ENCODE measurements around the gene GABBR2.
"Not testable (repeated sequence)": the region's sequence is repeated elsewhere in the genome, so short reads cannot be mapped to it uniquely, and the experiment has no call there.

The GABBR2 gene

DNA sequence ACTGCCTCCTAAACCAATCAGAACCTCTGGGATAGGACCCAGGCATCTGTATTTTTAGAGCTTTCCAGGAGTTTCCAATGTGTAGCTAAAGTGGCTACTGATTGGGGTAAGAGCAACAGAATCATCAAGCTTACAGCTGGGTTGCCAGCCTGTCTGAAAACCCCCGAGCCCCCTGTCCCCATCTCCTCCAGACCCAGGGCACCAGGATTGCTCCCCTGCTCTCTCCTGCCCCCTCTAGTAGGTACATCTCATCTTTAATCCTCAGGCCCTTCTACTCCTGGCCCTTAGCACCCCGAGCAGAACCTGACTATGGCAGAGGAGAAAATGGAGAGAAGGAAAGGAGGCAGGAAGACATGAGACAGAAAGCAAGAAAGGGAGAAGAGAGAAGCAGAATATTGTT lies 204.9 kb downstream of the GABBR2 start:
- DNase-seq (ENCODE audit: low read depth): no peak
- TF ChIP-seq, protein P1, sequence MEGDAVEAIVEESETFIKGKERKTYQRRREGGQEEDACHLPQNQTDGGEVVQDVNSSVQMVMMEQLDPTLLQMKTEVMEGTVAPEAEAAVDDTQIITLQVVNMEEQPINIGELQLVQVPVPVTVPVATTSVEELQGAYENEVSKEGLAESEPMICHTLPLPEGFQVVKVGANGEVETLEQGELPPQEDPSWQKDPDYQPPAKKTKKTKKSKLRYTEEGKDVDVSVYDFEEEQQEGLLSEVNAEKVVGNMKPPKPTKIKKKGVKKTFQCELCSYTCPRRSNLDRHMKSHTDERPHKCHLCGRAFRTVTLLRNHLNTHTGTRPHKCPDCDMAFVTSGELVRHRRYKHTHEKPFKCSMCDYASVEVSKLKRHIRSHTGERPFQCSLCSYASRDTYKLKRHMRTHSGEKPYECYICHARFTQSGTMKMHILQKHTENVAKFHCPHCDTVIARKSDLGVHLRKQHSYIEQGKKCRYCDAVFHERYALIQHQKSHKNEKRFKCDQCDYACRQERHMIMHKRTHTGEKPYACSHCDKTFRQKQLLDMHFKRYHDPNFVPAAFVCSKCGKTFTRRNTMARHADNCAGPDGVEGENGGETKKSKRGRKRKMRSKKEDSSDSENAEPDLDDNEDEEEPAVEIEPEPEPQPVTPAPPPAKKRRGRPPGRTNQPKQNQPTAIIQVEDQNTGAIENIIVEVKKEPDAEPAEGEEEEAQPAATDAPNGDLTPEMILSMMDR (IDR thresholded peaks at IDR 0.05; ENCODE audit: low read depth, low read length, missing control alignments): no peak
- no peak overlapping the region for H3K4me3 ChIP-seq (ENCODE audit: low read depth, low read length)

DNA sequence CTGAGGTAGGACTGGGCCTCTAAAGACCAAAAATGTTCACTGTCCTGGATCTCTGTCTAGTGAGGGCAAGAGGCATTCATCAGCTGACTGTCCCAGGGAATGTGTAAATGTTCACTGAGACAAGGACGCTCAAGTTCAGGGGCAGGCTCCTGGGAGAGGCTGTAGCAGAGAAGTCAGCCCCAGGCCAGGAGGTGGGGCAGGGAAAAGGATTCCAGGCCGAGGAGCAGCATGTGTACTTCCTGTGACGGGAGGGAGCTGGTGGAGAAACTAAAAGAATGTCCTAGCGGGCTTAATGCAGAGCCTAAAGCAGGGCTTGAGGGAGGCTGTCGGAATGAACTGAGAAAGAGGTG lies 205.8 kb downstream of the GABBR2 start:
- no peak overlapping the region for H3K4me3 ChIP-seq (ENCODE audit: low read depth, low read length)
- no peak for DNase-seq (ENCODE audit: low read depth)
- TF ChIP-seq, protein P1 (IDR thresholded peaks at IDR 0.05; ENCODE audit: low read depth, low read length, missing control alignments): no peak

- TF ChIP-seq, protein P1 (IDR thresholded peaks at IDR 0.05; ENCODE audit: low read depth, low read length, missing control alignments): no peak
- no peak for DNase-seq (ENCODE audit: low read depth)
- no peak overlapping the region for H3K4me3 ChIP-seq (ENCODE audit: low read depth, low read length)
Observed at GRCh38 chr9:98502311-98502975, 206.3 kb downstream of the GABBR2 start.

DNA sequence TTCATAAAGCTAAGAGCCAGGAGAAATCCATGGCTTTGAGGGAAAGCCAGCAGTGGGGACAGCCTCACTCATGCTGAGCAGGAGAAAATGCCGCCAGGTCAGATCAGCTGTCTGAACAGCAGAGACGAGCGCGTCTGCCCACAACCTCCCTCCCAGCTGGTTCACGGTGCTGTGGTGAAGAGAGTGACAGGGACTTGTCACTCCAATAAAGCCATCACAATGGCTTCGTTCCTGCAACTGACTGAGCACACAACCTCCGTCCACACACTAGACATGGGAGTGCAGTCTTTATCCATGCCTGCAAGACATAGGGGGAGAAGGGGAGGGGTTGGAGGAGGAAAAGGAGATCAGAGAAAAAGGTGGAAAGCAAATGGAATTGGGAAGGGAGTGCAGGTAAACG lies 206.9 kb downstream of the GABBR2 start:
- no peak for DNase-seq (ENCODE audit: low read depth)
- TF ChIP-seq, protein P1 (IDR thresholded peaks at IDR 0.05; ENCODE audit: low read depth, low read length, missing control alignments): no peak
- H3K4me3 ChIP-seq (ENCODE audit: low read depth, low read length): no peak overlapping the region

DNA sequence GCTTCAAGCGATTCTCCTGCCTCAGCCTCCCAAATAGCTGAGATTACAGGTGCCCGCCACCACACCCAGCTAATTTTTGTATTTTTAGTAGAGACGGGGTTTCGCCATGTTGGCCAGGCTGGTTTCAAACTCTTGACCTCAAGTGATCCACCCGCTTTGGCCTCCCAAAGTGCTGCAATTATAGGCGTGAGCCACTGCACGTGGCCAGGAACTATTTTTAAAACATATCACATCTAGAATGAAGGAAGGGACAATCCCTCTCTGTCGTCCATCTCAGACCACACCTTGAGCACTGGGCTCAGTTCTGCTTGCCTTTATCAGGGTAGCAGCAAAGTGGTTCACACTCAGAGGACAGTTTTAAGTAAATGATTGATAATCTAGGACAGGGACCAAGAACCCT lies 207.5 kb downstream of the GABBR2 start:
- H3K4me3 ChIP-seq (ENCODE audit: low read depth, low read length): not testable (repeated sequence)

DNA sequence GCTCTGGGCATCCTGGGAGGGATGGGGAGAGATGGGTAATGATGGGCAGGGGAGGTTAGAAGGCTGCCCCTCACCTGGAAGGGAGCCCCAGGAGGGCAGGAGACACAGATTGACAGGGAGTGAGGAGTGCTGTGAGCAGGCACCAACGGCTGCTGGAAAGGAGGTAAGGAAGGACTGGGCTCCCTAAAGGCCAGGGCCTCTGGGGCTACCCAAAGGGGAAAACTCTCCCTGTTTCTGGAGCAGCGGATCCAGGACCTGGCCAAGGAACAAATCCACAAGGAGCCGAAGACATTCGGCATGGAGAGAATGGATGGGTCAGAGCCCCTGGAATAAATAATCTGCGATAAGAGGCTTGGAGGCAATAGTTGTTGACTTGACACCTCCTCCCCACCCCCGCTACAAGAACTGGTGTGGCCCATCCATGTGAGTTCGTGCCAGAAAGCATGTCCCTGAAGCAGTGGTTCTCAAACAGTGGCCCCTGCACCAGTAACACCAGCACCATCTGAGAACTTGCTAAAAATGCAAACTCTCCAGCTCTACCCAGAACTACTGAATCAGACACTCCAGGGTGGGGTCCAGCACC lies 208.3 kb downstream of the GABBR2 start:
- H3K4me3 ChIP-seq (ENCODE audit: low read depth, low read length): no peak overlapping the region
- DNase-seq (ENCODE audit: low read depth): no peak
- TF ChIP-seq, protein P1 (IDR thresholded peaks at IDR 0.05; ENCODE audit: low read depth, low read length, missing control alignments): no peak

More for the DNA sequence above, 207.5 kb downstream of the GABBR2 start:
- DNase-seq (ENCODE audit: low read depth): not testable (repeated sequence)

GRCh38 chr9:98495530-98495929 lies 213.2 kb downstream of the GABBR2 start:
- TF ChIP-seq, protein P1 (IDR thresholded peaks at IDR 0.05; ENCODE audit: low read depth, low read length, missing control alignments): no peak
- H3K4me3 ChIP-seq (ENCODE audit: low read depth, low read length): no peak overlapping the region
- no peak for DNase-seq (ENCODE audit: low read depth)
